A673 (cell line): ENCODE data around the gene NRG4.

Source experiments
- CTCF ChIP-seq: fragments of 300-800, 200-600 bp; sonication (generic); conservative IDR thresholded peaks from 2 replicates; pipeline ENCODE4 v1.5.1; 2017; ENCODE audit warnings: low read depth, mild to moderate bottlenecking, antibody characterized with exemption, low read length, moderate library complexity, mixed read lengths
- EZH2 ChIP-seq: fragments of 200-600 bp; sonication (generic); IDR thresholded peaks from 2 replicates; pipeline ENCODE4 v1.6.1; 2017; ENCODE audit warnings: borderline replicate concordance, low read depth, mild to moderate bottlenecking, mixed read lengths, antibody characterized with exemption, low read length; ENCODE audit not compliant: poor library complexity, severe bottlenecking

GRCh38 chr15:76006136-76006778 lies 6.0 kb downstream of the NRG4 start:
- TF ChIP-seq CTCF (no peak), EZH2 (no peak)
